Ishikawa (cell line): ENCODE measurements around the gene OR6K3.

Experiments used
- CEBPB ChIP-seq: IDR thresholded peaks from 2 replicates; pipeline ENCODE4 v1.6.1; 2012
- CREB1 ChIP-seq: IDR thresholded peaks from 2 replicates; pipeline ENCODE4 v1.6.1; 2012; ENCODE audit warnings: low read depth
- EGR1 ChIP-seq: IDR thresholded peaks from 2 replicates; pipeline ENCODE4 v1.6.1; 2012
- EP300 ChIP-seq: IDR thresholded peaks from 2 replicates; pipeline ENCODE4 v1.6.1; 2012; ENCODE audit warnings: borderline replicate concordance
- FOXM1 ChIP-seq: IDR thresholded peaks from 2 replicates; pipeline ENCODE4 v1.6.1; 2012; ENCODE audit warnings: low read depth, borderline replicate concordance
- NFIC ChIP-seq: IDR thresholded peaks from 2 replicates; pipeline ENCODE4 v1.6.1; 2012
- RAD21 ChIP-seq: IDR thresholded peaks from 2 replicates; pipeline ENCODE4 v1.6.1; 2012; ENCODE audit warnings: low read depth
- TAF1 ChIP-seq: IDR thresholded peaks from 2 replicates; pipeline ENCODE4 v1.6.1; 2012; ENCODE audit warnings: low read depth, mild to moderate bottlenecking
- TCF12 ChIP-seq: IDR thresholded peaks from 2 replicates; pipeline ENCODE4 v1.6.1; 2012; ENCODE audit warnings: low read depth
- TEAD4 ChIP-seq: IDR thresholded peaks from 2 replicates; pipeline ENCODE4 v1.6.1; 2012
- YY1 ChIP-seq: IDR thresholded peaks from 2 replicates; pipeline ENCODE4 v1.6.1; 2012; ENCODE audit warnings: low read depth
- ZBTB7A ChIP-seq: IDR thresholded peaks from 2 replicates; pipeline ENCODE4 v1.6.1; 2012; ENCODE audit warnings: low read depth
- TF ChIP-seq, protein P1 (sequence below): IDR thresholded peaks from 2 replicates; pipeline ENCODE4 v1.6.1; 2012
- TF ChIP-seq, protein P2 (sequence below): IDR thresholded peaks from 2 replicates; pipeline ENCODE4 v1.6.1; 2012
- TF ChIP-seq, protein P3 (sequence below): IDR thresholded peaks from 2 replicates; pipeline ENCODE4 v1.6.1; 2012; ENCODE audit warnings: low read depth, mild to moderate bottlenecking

The OR6K3 gene

DNA sequence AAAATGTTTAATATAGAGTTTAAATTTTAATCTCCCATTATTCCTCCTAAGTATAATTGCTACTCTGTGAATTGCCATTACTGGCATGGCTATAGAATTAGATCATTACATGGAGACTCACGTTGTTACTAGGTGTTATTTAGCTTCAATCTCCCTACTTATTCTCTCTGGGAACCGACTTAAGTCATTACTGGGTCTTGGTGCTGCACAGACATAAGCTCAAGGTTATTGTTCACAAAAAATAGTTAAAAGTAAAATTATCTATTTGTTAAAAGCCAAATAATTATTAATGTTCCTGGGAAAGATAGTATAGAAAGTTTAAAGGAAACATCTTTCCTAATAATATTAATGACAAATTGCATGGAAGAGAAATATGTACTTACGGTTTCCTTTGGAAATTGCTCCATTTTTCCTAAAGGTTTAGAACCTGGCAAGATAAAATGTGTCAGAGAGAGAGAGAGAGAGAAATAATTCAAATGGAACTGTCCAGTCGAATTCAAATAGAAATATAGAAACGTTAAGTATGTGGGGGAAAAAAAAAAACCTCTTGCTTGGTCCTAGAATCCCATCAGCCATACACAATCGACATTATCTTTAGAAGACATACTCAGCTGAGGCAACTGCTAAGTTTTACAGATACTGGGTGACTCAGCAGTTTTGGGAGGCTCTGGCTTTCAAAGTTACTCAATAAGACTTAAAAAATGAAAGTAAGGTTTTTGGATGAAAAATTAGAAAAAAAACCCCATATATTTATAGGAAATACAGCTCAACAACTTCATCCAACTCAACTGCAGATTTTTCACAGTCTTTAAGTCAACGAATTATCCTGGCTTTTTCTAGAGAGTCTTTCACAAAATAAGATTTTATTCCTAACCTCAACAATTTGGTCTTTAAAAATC, 34.2 kb downstream of the OR6K3 start, which contains the start of gene SPTA1:
Gene SPTA1 (minus strand): TSS at position 605 of the 899 bp plus-strand sequence. CDS start 198 bp downstream, at position 407.
- no peak for TF ChIP-seq EGR1
- TF ChIP-seq, protein P1, sequence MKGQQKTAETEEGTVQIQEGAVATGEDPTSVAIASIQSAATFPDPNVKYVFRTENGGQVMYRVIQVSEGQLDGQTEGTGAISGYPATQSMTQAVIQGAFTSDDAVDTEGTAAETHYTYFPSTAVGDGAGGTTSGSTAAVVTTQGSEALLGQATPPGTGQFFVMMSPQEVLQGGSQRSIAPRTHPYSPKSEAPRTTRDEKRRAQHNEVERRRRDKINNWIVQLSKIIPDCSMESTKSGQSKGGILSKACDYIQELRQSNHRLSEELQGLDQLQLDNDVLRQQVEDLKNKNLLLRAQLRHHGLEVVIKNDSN: no peak
- TF ChIP-seq TAF1: no peak
- no peak for TF ChIP-seq YY1
- no peak for TF ChIP-seq EP300
- TF ChIP-seq, protein P2, sequence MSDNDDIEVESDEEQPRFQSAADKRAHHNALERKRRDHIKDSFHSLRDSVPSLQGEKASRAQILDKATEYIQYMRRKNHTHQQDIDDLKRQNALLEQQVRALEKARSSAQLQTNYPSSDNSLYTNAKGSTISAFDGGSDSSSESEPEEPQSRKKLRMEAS: no peak
- no peak for TF ChIP-seq RAD21
- no peak for TF ChIP-seq FOXM1
- no peak for TF ChIP-seq TEAD4
- no peak for TF ChIP-seq ZBTB7A
- TF ChIP-seq CREB1: no peak

DNA sequence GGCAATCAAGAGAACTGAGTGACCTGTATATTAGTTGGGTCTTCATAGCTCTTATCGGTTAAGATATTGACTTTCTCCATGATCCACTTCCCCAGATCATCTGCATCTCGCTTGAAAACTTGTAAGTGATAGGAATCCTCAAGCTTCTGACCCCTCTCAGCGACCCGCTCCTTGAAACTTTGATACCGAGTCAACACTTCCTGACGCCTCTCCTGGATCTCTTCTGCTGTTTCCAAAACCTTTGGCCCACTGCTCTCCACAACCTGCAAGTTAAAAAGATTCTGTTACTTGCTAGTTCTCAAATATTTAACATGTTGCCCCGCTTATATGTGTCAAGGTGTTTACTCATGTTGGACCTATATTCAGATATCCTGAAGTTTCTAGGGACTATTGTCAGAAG, 35.4 kb downstream of the OR6K3 start:
- no peak for TF ChIP-seq EP300

DNA sequence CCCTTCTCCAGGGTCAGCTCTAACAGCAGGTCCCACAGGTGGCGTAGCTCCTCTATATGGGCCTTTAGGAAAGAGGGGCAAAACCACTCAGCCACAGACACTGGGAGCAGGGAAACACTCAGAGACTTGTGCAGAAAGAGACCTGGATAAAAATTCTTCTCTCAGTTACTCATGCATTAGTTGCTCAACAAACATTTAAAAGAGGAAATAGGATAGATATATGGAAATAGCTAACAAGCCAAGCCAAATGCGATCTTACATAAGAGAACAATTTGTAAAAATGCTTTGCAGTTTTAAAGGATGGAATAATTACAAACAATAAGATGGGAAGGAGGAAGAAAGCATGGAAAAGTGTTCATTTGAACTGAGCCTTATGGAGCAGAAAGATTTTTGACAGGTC, 38.9 kb downstream of the OR6K3 start:
- no peak for TF ChIP-seq EGR1
- no peak for TF ChIP-seq YY1
- TF ChIP-seq TCF12: no peak

DNA sequence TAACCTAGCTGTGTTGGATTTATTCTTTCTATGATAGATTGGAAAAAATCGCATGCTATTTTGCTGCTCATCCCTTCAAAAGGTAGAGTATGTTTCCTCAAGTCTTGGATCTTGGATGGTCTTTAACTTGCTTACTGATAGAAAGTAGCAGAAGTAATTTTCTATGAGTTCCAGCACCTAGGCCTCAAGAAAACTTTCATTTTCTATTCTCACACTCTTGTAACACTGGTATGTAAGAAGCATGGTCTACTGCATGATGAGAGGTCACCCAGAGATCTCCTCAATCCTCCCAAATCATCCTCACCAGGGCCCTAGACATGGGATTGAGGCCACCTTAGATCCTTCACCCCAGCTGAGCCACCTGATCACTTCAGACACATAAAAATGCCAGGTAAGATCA, 41.2 kb downstream of the OR6K3 start:
- no peak for TF ChIP-seq TCF12

DNA sequence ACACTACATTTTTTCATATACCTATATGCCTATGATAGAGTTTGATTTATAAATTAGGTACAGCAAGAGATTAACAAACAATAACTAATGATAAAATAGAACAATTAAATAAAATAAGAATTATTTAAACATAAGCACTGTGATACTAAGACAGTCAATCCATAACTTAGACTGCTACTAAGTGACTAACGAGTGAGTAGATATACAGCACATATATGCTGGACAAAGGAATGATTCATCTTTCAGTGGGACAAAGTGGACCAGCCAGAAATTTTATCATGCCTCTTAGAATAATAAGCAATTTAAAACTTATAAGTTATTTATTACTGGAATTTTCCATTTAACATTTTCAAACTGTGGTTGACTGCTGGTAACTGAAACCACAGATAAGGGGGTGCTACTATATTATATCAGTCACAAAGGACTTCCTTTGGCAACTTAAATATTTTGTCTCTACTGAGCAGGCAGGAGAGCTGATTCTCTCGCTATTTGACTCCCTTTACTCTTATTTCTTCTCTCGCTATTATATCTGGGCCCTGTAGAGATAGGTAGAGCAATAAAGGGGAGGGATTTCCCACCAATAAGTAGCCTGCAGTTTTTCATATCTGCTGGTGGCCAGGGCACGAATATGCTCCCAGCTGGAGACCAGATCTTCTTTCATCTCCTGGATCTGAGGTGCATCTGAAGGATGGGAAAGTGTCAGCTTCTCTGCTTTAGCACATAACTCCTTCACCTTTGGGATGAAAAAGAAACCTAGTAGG, 44.8 kb downstream of the OR6K3 start:
- no peak for TF ChIP-seq CEBPB
- TF ChIP-seq TEAD4: no peak
- TF ChIP-seq, protein P2: no peak
- TF ChIP-seq TCF12: no peak
- TF ChIP-seq TAF1: no peak
- TF ChIP-seq NFIC: no peak
- no peak for TF ChIP-seq EGR1
- TF ChIP-seq CREB1: no peak
- TF ChIP-seq, protein P3, sequence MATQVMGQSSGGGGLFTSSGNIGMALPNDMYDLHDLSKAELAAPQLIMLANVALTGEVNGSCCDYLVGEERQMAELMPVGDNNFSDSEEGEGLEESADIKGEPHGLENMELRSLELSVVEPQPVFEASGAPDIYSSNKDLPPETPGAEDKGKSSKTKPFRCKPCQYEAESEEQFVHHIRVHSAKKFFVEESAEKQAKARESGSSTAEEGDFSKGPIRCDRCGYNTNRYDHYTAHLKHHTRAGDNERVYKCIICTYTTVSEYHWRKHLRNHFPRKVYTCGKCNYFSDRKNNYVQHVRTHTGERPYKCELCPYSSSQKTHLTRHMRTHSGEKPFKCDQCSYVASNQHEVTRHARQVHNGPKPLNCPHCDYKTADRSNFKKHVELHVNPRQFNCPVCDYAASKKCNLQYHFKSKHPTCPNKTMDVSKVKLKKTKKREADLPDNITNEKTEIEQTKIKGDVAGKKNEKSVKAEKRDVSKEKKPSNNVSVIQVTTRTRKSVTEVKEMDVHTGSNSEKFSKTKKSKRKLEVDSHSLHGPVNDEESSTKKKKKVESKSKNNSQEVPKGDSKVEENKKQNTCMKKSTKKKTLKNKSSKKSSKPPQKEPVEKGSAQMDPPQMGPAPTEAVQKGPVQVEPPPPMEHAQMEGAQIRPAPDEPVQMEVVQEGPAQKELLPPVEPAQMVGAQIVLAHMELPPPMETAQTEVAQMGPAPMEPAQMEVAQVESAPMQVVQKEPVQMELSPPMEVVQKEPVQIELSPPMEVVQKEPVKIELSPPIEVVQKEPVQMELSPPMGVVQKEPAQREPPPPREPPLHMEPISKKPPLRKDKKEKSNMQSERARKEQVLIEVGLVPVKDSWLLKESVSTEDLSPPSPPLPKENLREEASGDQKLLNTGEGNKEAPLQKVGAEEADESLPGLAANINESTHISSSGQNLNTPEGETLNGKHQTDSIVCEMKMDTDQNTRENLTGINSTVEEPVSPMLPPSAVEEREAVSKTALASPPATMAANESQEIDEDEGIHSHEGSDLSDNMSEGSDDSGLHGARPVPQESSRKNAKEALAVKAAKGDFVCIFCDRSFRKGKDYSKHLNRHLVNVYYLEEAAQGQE: no peak
- TF ChIP-seq ZBTB7A: no peak
- TF ChIP-seq, protein P1: no peak
- TF ChIP-seq RAD21: no peak
- no peak for TF ChIP-seq EP300
- no peak for TF ChIP-seq FOXM1
- TF ChIP-seq YY1: no peak

DNA sequence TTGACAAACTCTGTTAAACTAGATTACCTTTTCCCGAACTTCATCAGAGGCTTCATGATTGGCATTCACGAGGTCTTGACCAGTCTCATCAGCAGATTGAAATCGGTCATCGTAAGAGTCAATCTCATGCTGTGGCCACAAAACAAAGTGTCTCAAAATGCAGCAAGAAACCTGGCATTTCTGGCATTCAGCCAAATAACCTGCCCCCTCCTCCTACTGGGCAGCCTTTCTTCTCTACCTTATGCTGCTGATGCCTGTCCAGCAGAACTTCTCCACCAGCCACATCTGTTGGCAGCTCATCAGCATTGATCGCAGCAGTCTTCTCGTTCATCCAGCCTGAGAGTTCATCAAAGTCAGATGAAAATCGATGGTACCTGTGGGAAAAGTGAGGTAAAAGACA, 46.2 kb downstream of the OR6K3 start:
- TF ChIP-seq ZBTB7A (no peak), CEBPB (no peak), NFIC (no peak), CREB1 (no peak), TAF1 (no peak)
- TF ChIP-seq, protein P2: no peak
- TF ChIP-seq, protein P1: no peak
- TF ChIP-seq, protein P3: no peak
